ENCODE data around the gene BCOR.
A peak's percentile ranks its signal among the peaks of the same experiment; 100 is the strongest.

The BCOR gene

DNA sequence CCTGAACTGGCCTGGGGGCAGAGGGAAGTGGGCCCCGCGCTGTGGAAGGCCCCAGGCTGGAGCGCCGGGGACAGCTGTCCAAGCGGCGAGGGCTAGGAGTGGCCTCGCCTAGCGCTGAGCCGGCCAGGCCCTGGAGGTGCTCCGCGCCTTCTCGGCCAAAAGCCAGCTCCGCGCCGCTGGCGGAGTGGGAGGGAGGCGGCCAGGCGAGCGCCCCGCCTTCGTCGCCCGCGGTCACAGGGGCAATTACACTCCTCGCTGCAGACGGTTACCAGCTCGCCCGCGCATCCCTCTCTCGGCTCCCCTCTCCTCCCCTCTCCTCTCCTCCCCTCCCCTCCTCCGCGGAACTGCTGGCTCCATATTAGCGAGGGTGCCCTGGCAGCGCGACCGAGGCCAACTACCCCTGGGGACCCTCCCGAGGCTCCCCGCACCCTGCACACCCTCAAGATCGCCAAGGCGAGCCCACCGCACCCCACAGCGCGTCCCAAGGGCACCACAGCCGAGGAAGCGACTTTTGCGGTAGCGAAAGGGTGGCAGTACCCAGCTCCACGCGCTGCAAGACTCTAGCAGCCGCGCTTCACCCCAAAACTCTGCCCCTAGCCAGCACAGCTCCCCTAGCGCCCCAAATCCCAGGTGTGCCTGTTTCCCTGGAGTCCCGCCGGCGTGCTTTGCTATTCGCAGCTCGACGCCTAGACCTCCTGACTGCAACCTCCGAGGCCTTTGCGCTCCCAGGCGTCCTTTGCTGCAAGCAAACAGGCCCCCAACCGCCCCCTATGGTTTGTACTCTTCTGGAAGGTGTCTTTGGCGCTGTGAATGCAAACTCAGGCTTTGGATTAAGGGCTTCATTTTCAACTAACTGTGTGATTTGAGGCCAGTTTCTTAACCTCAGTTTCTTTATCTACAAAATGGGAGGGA, 91.4 kb downstream of the BCOR start:
- no peak for TF ChIP-seq EZH2 (IDR thresholded peaks at IDR 0.05; ENCODE audit: borderline replicate concordance, low read length)
- TF ChIP-seq, protein P1, sequence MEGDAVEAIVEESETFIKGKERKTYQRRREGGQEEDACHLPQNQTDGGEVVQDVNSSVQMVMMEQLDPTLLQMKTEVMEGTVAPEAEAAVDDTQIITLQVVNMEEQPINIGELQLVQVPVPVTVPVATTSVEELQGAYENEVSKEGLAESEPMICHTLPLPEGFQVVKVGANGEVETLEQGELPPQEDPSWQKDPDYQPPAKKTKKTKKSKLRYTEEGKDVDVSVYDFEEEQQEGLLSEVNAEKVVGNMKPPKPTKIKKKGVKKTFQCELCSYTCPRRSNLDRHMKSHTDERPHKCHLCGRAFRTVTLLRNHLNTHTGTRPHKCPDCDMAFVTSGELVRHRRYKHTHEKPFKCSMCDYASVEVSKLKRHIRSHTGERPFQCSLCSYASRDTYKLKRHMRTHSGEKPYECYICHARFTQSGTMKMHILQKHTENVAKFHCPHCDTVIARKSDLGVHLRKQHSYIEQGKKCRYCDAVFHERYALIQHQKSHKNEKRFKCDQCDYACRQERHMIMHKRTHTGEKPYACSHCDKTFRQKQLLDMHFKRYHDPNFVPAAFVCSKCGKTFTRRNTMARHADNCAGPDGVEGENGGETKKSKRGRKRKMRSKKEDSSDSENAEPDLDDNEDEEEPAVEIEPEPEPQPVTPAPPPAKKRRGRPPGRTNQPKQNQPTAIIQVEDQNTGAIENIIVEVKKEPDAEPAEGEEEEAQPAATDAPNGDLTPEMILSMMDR (IDR thresholded peaks at IDR 0.05; ENCODE audit: low read length): no peak
- Histone ChIP-seq H4K20me1 (ENCODE audit: insufficient read depth, low read length) (no peaks in the 10 kb centered on the region), H3K4me2 (ENCODE audit: low read length) (no peak overlapping the region; the same call in 1 of the 2 replicates), H3K27ac (ENCODE audit: low read depth, low read length, poor library complexity, severe bottlenecking) (no peak overlapping the region), H3K4me3 (ENCODE audit: low read depth, low read length, poor library complexity, severe bottlenecking) (no peak overlapping the region), H3K36me3 (ENCODE audit: insufficient read depth, low read length) (no peaks in the 10 kb centered on the region), H2AFZ (ENCODE audit: low read length) (no peak overlapping the region), H3K9me3 (ENCODE audit: low read length) (no peaks in the 10 kb centered on the region), H3F3A (ENCODE audit: insufficient read depth, low read length) (peaks cover 3% of the 10 kb centered on the region; the same call in 1 of the 2 replicates), H3K9me2 (ENCODE audit: low read depth, low read length) (no peaks in the 10 kb centered on the region), H3K4me1 (ENCODE audit: insufficient read depth, low read length, severe bottlenecking) (no peaks in the 10 kb centered on the region), H3K79me2 (ENCODE audit: insufficient read depth, low read length) (no peaks in the 10 kb centered on the region), H3K9ac (ENCODE audit: low read length) (no peak overlapping the region), H3K27me3 (ENCODE audit: insufficient read depth, low read length) (no peaks in the 10 kb centered on the region)

DNA sequence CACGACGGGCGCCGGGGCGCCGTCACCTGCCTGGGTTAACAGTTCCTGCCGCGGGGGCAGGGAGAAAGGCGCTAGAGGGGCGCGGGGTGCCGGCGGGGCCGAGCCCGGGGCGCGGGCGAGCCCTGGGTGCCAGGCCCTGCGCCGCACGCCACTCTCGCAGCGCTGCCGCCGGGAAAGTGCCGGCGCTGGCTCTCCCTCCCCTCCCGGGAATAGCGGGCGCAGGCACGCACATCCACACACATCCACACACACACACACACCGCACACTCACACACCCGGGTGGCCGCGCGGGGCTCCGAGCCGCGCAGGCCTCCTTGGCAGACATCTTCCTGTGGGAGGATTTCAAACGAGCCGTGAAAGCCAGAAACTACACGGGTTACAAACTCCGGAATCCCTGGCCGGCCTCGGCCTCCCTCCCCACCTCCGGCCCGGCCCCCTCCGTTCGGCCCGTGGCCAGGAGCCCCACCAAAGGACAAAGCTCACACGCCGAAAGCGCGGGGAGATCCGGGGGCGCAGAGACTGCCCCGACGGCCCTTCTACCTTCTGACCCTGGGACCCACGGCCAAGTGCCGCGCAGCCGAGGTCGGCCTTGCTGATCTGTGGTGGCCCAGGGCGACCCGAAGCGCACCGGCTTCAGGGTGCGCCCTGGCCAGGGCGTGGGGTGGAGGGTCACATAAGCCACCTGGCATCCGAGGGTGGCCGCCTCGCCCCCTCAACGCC, 92.3 kb downstream of the BCOR start:
- H3K4me2 ChIP-seq (ENCODE audit: low read length): peak overlapping the region; percentile 16; the same call in 1 of the 2 replicates
- no peaks in the 10 kb centered on the region for H3K27me3 ChIP-seq (ENCODE audit: insufficient read depth, low read length)

DNA sequence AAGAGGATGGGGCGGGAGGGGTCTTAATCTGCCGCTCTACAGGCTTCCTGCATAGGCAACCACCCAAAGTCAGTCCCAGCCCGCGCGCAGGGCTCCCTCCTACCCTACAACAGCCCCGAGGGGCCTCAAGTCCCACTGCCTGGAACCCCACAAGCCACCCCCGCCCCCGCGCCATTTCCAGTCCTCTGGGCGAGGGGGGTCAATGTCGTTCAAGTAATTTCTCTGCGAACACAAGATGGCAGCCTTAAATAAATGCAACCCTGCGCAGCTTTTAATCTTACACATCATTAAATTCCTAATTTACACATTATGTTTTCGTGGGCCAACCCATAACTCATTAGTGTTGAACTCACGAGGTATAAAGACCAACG, 92.9 kb downstream of the BCOR start:
- Histone ChIP-seq H2AFZ (ENCODE audit: low read length) (no peak overlapping the region), H3K27ac (ENCODE audit: low read depth, low read length, poor library complexity, severe bottlenecking) (no peak overlapping the region), H3K36me3 (ENCODE audit: insufficient read depth, low read length) (no peaks in the 10 kb centered on the region), H3K4me1 (ENCODE audit: insufficient read depth, low read length, severe bottlenecking) (no peaks in the 10 kb centered on the region), H3K9me2 (ENCODE audit: low read depth, low read length) (no peaks in the 10 kb centered on the region), H3K4me2 (ENCODE audit: low read length) (peak overlapping the region; percentile 16; the same call in 1 of the 2 replicates), H3K79me2 (ENCODE audit: insufficient read depth, low read length) (no peaks in the 10 kb centered on the region), H3K27me3 (ENCODE audit: insufficient read depth, low read length) (no peaks in the 10 kb centered on the region), H4K20me1 (ENCODE audit: insufficient read depth, low read length) (no peaks in the 10 kb centered on the region), H3K4me3 (ENCODE audit: low read depth, low read length, poor library complexity, severe bottlenecking) (no peak overlapping the region), H3F3A (ENCODE audit: insufficient read depth, low read length) (no peaks in the 10 kb centered on the region), H3K9me3 (ENCODE audit: low read length) (no peaks in the 10 kb centered on the region), H3K9ac (ENCODE audit: low read length) (no peak overlapping the region)
- TF ChIP-seq, protein P1 (IDR thresholded peaks at IDR 0.05; ENCODE audit: low read length): no peak
- no peak for TF ChIP-seq EZH2 (IDR thresholded peaks at IDR 0.05; ENCODE audit: borderline replicate concordance, low read length)

More for the DNA sequence above, 92.3 kb downstream of the BCOR start:
- no peak for TF ChIP-seq EZH2 (IDR thresholded peaks at IDR 0.05; ENCODE audit: borderline replicate concordance, low read length)
- TF ChIP-seq, protein P1 (IDR thresholded peaks at IDR 0.05; ENCODE audit: low read length): no peak
- Histone ChIP-seq H3K79me2 (ENCODE audit: insufficient read depth, low read length) (no peaks in the 10 kb centered on the region), H3K27ac (ENCODE audit: low read depth, low read length, poor library complexity, severe bottlenecking) (no peak overlapping the region), H3F3A (ENCODE audit: insufficient read depth, low read length) (no peaks in the 10 kb centered on the region), H3K4me3 (ENCODE audit: low read depth, low read length, poor library complexity, severe bottlenecking) (no peak overlapping the region), H3K9ac (ENCODE audit: low read length) (no peak overlapping the region), H3K36me3 (ENCODE audit: insufficient read depth, low read length) (no peaks in the 10 kb centered on the region), H3K9me3 (ENCODE audit: low read length) (no peaks in the 10 kb centered on the region), H3K4me1 (ENCODE audit: insufficient read depth, low read length, severe bottlenecking) (no peaks in the 10 kb centered on the region), H3K9me2 (ENCODE audit: low read depth, low read length) (no peaks in the 10 kb centered on the region), H2AFZ (ENCODE audit: low read length) (no peak overlapping the region), H4K20me1 (ENCODE audit: insufficient read depth, low read length) (no peaks in the 10 kb centered on the region)

All from OCI-LY1 (cell line).